ENCODE results near the gene IFNG.
"Not testable (repeated sequence)": the region's sequence is repeated elsewhere in the genome, so short reads cannot be mapped to it uniquely, and the experiment has no call there.

The IFNG gene

GRCh38 chr12:68159681-68160304 is at the start of gene IFNG:
TSS of gene IFNG (minus strand) at chr12:68159740. CDS start at chr12:68159615, 125 bp downstream.
- DNase-seq, result no peak

GRCh38 chr12:68209048-68209728 is 49.6 kb upstream of the IFNG start:
- peak; percentile 33 to 83 (median 82) for DNase-seq

GRCh38 chr12:68207276-68207675 is 47.7 kb upstream of the IFNG start:
- peak; percentile 74 to 95 (median 86) for DNase-seq

GRCh38 chr12:68206446-68206845 is 46.9 kb upstream of the IFNG start:
- DNase-seq, result peak in 2 of 3 experiments; percentile 38 to 81

- DNase-seq, result no peak
Measured at GRCh38 chr12:68203460-68203875, 43.9 kb upstream of the IFNG start.

GRCh38 chr12:68200854-68201253 is 41.3 kb upstream of the IFNG start:
- DNase-seq, result no peak

GRCh38 chr12:68199127-68199526 is 39.6 kb upstream of the IFNG start:
- DNase-seq, result peak in 1 of 3 experiments; percentile 25

- no peak for DNase-seq
Measured at GRCh38 chr12:68198507-68199086, 39.1 kb upstream of the IFNG start.

GRCh38 chr12:68190301-68190700 is 30.8 kb upstream of the IFNG start:
- no peak for DNase-seq

GRCh38 chr12:68189821-68190242 is 30.3 kb upstream of the IFNG start:
- peak in 1 of 3 experiments; percentile 15 for DNase-seq

- no peak for DNase-seq
Measured at GRCh38 chr12:68185598-68185997, 26.1 kb upstream of the IFNG start.

GRCh38 chr12:68180792-68181744 is 21.5 kb upstream of the IFNG start:
- peak in 2 of 3 experiments; percentile 38 to 42 for DNase-seq

GRCh38 chr12:68178774-68179439 is 19.4 kb upstream of the IFNG start:
- DNase-seq, result no peak

- no peak for DNase-seq
Measured at GRCh38 chr12:68178184-68178583, 18.6 kb upstream of the IFNG start.

GRCh38 chr12:68177562-68177961 is 18.0 kb upstream of the IFNG start:
- peak in 1 of 3 experiments; percentile 49 for DNase-seq

- DNase-seq, result peak in 1 of 3 experiments; percentile 65
Measured at GRCh38 chr12:68176257-68176656, 16.7 kb upstream of the IFNG start.

- DNase-seq, result peak in 1 of 3 experiments; percentile 65
Measured at GRCh38 chr12:68175557-68176061, 16.1 kb upstream of the IFNG start.

- not testable (repeated sequence) for DNase-seq
Measured at GRCh38 chr12:68174761-68175160, 15.2 kb upstream of the IFNG start.

- DNase-seq, result no peak
Measured at GRCh38 chr12:68173792-68174191, 14.3 kb upstream of the IFNG start.

- DNase-seq, result no peak
Measured at GRCh38 chr12:68170726-68171125, 11.2 kb upstream of the IFNG start.

- DNase-seq, result no peak
Measured at GRCh38 chr12:68169213-68169889, 9.8 kb upstream of the IFNG start.

All from NCI-H1417 (cell line).